Suppressor macrophage treated with lipopolysaccharide for 4 hours (primary cell): ENCODE results near the gene MATK.

Source experiments
- DNase-seq: peaks from one replicate; pipeline ENCODE4 v3.0.0-alpha.2; 2020

MATK gene

GRCh38 chr19:3746371-3747056 lies 39.7 kb downstream of the MATK start:
- DNase-seq = no peak

GRCh38 chr19:3745363-3746045 lies 40.7 kb downstream of the MATK start:
- DNase-seq = no peak

GRCh38 chr19:3743486-3743885 lies 42.7 kb downstream of the MATK start:
- DNase-seq = no peak

GRCh38 chr19:3740431-3740830 lies 45.8 kb downstream of the MATK start:
- no peak for DNase-seq

- no peak for DNase-seq
These were observed 47.5 kb downstream of the MATK start for GRCh38 chr19:3738477-3739220.

- no peak for DNase-seq
These were observed 48.5 kb downstream of the MATK start for GRCh38 chr19:3737487-3738205.

- no peak for DNase-seq
These were observed 50.0 kb downstream of the MATK start for GRCh38 chr19:3736106-3736724.

- no peak for DNase-seq
These were observed 51.9 kb downstream of the MATK start for GRCh38 chr19:3734310-3734600.

GRCh38 chr19:3733549-3734309 lies 52.5 kb downstream of the MATK start:
- no peak for DNase-seq

GRCh38 chr19:3732108-3732507 lies 54.1 kb downstream of the MATK start:
- no peak for DNase-seq

- no peak for DNase-seq
These were observed 55.7 kb downstream of the MATK start for GRCh38 chr19:3730457-3730958.
